ENCODE results near the gene MYO18A. TPM values are rescaled to one million over a fixed set of nuclear protein-coding genes. Genes with fewer than 3 reads are reported as not detected.

MYO18A gene
- polyA plus RNA-seq, 1 donor (not counting 4 experiments of a cell fraction or from before 2014, with no cell fraction given): 20.0 TPM

DNA sequence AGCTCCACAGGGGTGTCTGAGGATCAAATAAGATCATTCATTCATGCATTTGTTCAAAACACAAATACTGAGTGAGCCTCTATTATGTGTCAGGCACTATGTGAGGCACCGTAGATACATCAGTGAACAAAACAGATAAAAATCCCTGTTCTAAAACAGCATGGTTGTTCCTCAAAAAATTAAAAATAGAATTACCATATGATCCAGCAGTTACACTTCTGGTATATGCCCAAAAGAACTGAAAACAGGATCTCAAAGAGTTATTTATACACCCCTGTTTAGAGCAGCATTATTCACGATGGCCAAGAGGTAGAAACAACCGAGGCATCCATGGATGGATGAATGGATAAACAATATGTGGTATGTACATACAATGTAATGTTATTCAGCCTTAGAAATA lies 121.8 kb downstream of the MYO18A start:
- no peak overlapping the region for H3K4me2 ChIP-seq (ENCODE audit: control insufficient read depth, extremely low read depth, insufficient read depth, low read depth, low read length)
- no peak overlapping the region for H3K27ac ChIP-seq (ENCODE audit: control insufficient read depth, insufficient read depth, low read length)
- no peak overlapping the region for H2AFZ ChIP-seq (ENCODE audit: control insufficient read depth, low read length)
- no peak for TF ChIP-seq EZH2 (IDR thresholded peaks at IDR 0.05; ENCODE audit: low read length)
- TF ChIP-seq, protein P1, sequence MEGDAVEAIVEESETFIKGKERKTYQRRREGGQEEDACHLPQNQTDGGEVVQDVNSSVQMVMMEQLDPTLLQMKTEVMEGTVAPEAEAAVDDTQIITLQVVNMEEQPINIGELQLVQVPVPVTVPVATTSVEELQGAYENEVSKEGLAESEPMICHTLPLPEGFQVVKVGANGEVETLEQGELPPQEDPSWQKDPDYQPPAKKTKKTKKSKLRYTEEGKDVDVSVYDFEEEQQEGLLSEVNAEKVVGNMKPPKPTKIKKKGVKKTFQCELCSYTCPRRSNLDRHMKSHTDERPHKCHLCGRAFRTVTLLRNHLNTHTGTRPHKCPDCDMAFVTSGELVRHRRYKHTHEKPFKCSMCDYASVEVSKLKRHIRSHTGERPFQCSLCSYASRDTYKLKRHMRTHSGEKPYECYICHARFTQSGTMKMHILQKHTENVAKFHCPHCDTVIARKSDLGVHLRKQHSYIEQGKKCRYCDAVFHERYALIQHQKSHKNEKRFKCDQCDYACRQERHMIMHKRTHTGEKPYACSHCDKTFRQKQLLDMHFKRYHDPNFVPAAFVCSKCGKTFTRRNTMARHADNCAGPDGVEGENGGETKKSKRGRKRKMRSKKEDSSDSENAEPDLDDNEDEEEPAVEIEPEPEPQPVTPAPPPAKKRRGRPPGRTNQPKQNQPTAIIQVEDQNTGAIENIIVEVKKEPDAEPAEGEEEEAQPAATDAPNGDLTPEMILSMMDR (optimal IDR thresholded peaks at IDR 0.05 in 1 of 3, IDR thresholded peaks at IDR 0.05 in 1 of 3, conservative IDR thresholded peaks at IDR 0.05 in 1 of 3; ENCODE audit: extremely low read depth in 1 of 3, insufficient read depth in 2 of 3, low read length in 3 of 3): no peak
- DNase-seq (ENCODE audit: low read depth, low spot score) (no peak), FAIRE-seq (no peak)
- no peaks in the 10 kb centered on the region for H3K9me3 ChIP-seq (ENCODE audit: control insufficient read depth, low read depth, low read length)
- H3K4me3 ChIP-seq (ENCODE audit: control insufficient read depth in 2 of 3, extremely low read depth in 1 of 3, insufficient read depth in 2 of 3, low read depth in 1 of 3, low read length in 3 of 3): no peak overlapping the region
- H3K36me3 ChIP-seq (ENCODE audit: control insufficient read depth in 2 of 2, extremely low read depth in 1 of 2, insufficient read depth in 2 of 2, low read length in 2 of 2): no peaks in the 10 kb centered on the region
- dilution Hi-C loops (cut with MboI; ENCODE audit: extremely low pct_ligation_motif_present, low sequenced_read_pairs): no loop called here
- no peak overlapping the region for H3K9ac ChIP-seq (ENCODE audit: control insufficient read depth, extremely low read depth, insufficient read depth, low read length)
- H3K27me3 ChIP-seq (ENCODE audit: control insufficient read depth, extremely low read depth, insufficient read depth, low read length): peaks cover 32% of the 10 kb centered on the region
- no peaks in the 10 kb centered on the region for H3K9me1 ChIP-seq (ENCODE audit: control insufficient read depth, extremely low read depth, insufficient read depth, low read length)
- H3K79me2 ChIP-seq (ENCODE audit: control insufficient read depth, insufficient read depth, low read length): no peaks in the 10 kb centered on the region
- H4K20me1 ChIP-seq (ENCODE audit: control insufficient read depth, extremely low read depth, insufficient read depth, low read length): peaks cover 3% of the 10 kb centered on the region
- H3K4me1 ChIP-seq (ENCODE audit: control insufficient read depth, extremely low read depth, insufficient read depth, low read length): no peaks in the 10 kb centered on the region

DNA sequence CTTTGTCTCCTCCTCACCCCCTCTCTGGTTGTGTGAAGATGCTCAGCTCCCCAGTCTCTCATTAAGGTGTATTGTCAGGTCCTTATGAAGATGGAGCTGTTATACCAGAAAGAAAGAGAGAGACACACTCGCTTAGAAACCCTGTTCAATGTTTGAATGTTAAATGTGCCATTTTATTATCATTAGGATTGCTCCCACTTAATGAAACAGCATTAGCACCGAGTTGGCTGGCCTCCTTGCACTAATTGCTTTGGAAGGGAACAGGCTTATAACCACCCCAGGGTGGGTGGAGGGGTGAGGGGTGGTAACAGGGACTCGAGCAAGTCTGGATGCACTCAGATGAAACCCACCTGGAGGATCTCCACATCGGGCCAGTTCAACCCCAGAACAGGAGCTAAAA lies 122.8 kb downstream of the MYO18A start:
- dilution Hi-C loops (cut with MboI; ENCODE audit: extremely low pct_ligation_motif_present, low sequenced_read_pairs): no loop called here
- no peak overlapping the region for H3K27ac ChIP-seq (ENCODE audit: control insufficient read depth, insufficient read depth, low read length)
- H2AFZ ChIP-seq (ENCODE audit: control insufficient read depth, low read length): no peak overlapping the region
- H3K9me1 ChIP-seq (ENCODE audit: control insufficient read depth, extremely low read depth, insufficient read depth, low read length): no peaks in the 10 kb centered on the region
- no peaks in the 10 kb centered on the region for H3K9me3 ChIP-seq (ENCODE audit: control insufficient read depth, low read depth, low read length)
- TF ChIP-seq EZH2 (IDR thresholded peaks at IDR 0.05; ENCODE audit: low read length): no peak
- H3K27me3 ChIP-seq (ENCODE audit: control insufficient read depth, extremely low read depth, insufficient read depth, low read length): peaks cover 36% of the 10 kb centered on the region
- H4K20me1 ChIP-seq (ENCODE audit: control insufficient read depth, extremely low read depth, insufficient read depth, low read length): peaks cover 3% of the 10 kb centered on the region
- H3K79me2 ChIP-seq (ENCODE audit: control insufficient read depth, insufficient read depth, low read length): no peaks in the 10 kb centered on the region
- H3K4me3 ChIP-seq (ENCODE audit: control insufficient read depth in 2 of 3, extremely low read depth in 1 of 3, insufficient read depth in 2 of 3, low read depth in 1 of 3, low read length in 3 of 3): no peak overlapping the region
- FAIRE-seq (no peak), DNase-seq (ENCODE audit: low read depth, low spot score) (no peak)
- H3K4me1 ChIP-seq (ENCODE audit: control insufficient read depth, extremely low read depth, insufficient read depth, low read length): no peaks in the 10 kb centered on the region
- H3K36me3 ChIP-seq (ENCODE audit: control insufficient read depth in 2 of 2, extremely low read depth in 1 of 2, insufficient read depth in 2 of 2, low read length in 2 of 2): no peaks in the 10 kb centered on the region
- no peak overlapping the region for H3K9ac ChIP-seq (ENCODE audit: control insufficient read depth, extremely low read depth, insufficient read depth, low read length)
- H3K4me2 ChIP-seq (ENCODE audit: control insufficient read depth, extremely low read depth, insufficient read depth, low read depth, low read length): no peak overlapping the region

DNA sequence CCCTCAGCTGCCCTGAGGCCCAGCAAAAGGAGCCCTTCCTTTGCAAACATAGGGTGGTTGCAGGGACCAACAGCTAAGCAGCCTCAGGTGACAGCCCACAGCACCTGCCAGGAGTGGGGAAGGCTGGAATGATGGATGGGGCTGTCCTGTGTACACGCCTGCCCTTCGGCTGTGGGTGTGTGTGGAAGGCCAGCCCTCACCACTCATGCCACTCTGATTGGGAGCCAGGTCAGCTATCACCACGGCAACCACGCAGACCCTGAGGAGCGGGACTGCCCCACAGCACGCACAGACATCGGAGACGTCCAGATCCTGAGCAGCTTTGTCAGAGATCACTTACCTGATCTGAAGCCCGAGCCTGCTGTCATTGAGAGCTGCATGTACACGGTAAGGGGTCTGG lies 125.4 kb downstream of the MYO18A start:
- no peak for TF ChIP-seq EZH2 (IDR thresholded peaks at IDR 0.05; ENCODE audit: low read length)
- TF ChIP-seq, protein P1 (optimal IDR thresholded peaks at IDR 0.05 in 1 of 3, IDR thresholded peaks at IDR 0.05 in 1 of 3, conservative IDR thresholded peaks at IDR 0.05 in 1 of 3; ENCODE audit: extremely low read depth in 1 of 3, insufficient read depth in 2 of 3, low read length in 3 of 3): no peak
- peaks cover 3% of the 10 kb centered on the region for H4K20me1 ChIP-seq (ENCODE audit: control insufficient read depth, extremely low read depth, insufficient read depth, low read length)
- dilution Hi-C loops (cut with MboI; ENCODE audit: extremely low pct_ligation_motif_present, low sequenced_read_pairs): no loop called here
- H3K4me2 ChIP-seq (ENCODE audit: control insufficient read depth, extremely low read depth, insufficient read depth, low read depth, low read length): no peak overlapping the region
- H3K4me1 ChIP-seq (ENCODE audit: control insufficient read depth, extremely low read depth, insufficient read depth, low read length): no peaks in the 10 kb centered on the region
- H2AFZ ChIP-seq (ENCODE audit: control insufficient read depth, low read length): no peak overlapping the region
- H3K9me3 ChIP-seq (ENCODE audit: control insufficient read depth, low read depth, low read length): no peaks in the 10 kb centered on the region
- no peaks in the 10 kb centered on the region for H3K9me1 ChIP-seq (ENCODE audit: control insufficient read depth, extremely low read depth, insufficient read depth, low read length)
- H3K79me2 ChIP-seq (ENCODE audit: control insufficient read depth, insufficient read depth, low read length): no peaks in the 10 kb centered on the region
- peaks cover 40% of the 10 kb centered on the region for H3K27me3 ChIP-seq (ENCODE audit: control insufficient read depth, extremely low read depth, insufficient read depth, low read length)
- DNase-seq (ENCODE audit: low read depth, low spot score) (no peak), FAIRE-seq (no peak)
- H3K4me3 ChIP-seq (ENCODE audit: control insufficient read depth in 2 of 3, extremely low read depth in 1 of 3, insufficient read depth in 2 of 3, low read depth in 1 of 3, low read length in 3 of 3): no peak overlapping the region
- H3K36me3 ChIP-seq (ENCODE audit: control insufficient read depth in 2 of 2, extremely low read depth in 1 of 2, insufficient read depth in 2 of 2, low read length in 2 of 2): no peaks in the 10 kb centered on the region
- H3K9ac ChIP-seq (ENCODE audit: control insufficient read depth, extremely low read depth, insufficient read depth, low read length): no peak overlapping the region
- H3K27ac ChIP-seq (ENCODE audit: control insufficient read depth, insufficient read depth, low read length): no peak overlapping the region

All from keratinocyte (primary cell).